ENCODE data around the gene NDUFC2. TPM values are rescaled to one million over a fixed set of nuclear protein-coding genes. Genes with fewer than 3 reads are reported as not detected.

NDUFC2 gene
- total RNA-seq, 1 donor from 2014 or later = 98.5 TPM

GRCh38 chr11:78038697-78039313 lies 40.9 kb downstream of the NDUFC2 start:
- Histone ChIP-seq H3K4me3 (ENCODE audit: low read depth, low read length) (no peak overlapping the region), H3K36me3 (ENCODE audit: control insufficient read depth, insufficient read depth, low read length) (no peaks in the 10 kb centered on the region), H3K27me3 (ENCODE audit: control insufficient read depth, insufficient read depth, low read length) (no peaks in the 10 kb centered on the region)
- no peak for DNase-seq (ENCODE audit: low read depth)
- TF ChIP-seq, protein P1, sequence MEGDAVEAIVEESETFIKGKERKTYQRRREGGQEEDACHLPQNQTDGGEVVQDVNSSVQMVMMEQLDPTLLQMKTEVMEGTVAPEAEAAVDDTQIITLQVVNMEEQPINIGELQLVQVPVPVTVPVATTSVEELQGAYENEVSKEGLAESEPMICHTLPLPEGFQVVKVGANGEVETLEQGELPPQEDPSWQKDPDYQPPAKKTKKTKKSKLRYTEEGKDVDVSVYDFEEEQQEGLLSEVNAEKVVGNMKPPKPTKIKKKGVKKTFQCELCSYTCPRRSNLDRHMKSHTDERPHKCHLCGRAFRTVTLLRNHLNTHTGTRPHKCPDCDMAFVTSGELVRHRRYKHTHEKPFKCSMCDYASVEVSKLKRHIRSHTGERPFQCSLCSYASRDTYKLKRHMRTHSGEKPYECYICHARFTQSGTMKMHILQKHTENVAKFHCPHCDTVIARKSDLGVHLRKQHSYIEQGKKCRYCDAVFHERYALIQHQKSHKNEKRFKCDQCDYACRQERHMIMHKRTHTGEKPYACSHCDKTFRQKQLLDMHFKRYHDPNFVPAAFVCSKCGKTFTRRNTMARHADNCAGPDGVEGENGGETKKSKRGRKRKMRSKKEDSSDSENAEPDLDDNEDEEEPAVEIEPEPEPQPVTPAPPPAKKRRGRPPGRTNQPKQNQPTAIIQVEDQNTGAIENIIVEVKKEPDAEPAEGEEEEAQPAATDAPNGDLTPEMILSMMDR (IDR thresholded peaks at IDR 0.05; ENCODE audit: insufficient read depth, low read length, poor library complexity, severe bottlenecking) = no peak

DNA sequence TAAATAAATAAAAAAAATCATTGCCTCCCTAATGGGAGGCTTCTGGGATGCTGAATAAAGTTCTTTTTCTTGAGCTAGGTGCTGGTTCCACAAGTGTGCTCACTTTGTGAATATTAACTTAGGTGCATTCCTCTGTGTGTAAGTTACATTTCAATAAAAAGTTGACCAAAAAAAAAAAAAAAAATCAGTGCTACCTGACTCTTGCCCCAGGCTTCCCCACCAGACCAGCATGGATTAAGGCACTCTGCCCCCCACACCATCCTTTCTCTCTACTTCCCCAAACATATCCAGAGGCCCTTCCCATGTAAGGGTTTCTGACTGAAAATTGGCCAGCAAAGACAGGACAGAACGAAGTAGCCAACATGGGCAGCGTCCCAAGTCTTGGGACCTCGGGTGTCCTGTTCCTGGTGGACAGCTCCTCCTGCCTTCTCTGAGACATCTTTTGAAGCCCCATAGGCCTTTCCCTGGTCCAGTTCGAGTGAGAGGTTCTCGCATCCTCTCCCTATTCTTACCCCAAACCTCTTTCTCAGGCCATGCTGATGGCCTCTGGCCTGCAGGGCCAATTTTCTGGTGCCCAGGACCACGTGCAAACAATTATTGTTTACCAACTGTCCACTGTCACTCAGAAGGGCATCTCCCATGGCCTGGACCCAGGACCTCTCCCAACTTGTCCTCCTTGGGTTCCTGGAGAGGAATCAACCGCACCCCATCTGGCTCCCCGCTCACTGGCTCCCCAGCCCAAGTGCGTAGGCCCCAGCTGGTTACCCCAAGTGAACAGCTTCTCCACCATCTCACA lies 41.6 kb downstream of the NDUFC2 start:
- Histone ChIP-seq H3K36me3 (ENCODE audit: control insufficient read depth, insufficient read depth, low read length) (no peaks in the 10 kb centered on the region), H3K27me3 (ENCODE audit: control insufficient read depth, insufficient read depth, low read length) (no peaks in the 10 kb centered on the region), H3K4me3 (ENCODE audit: low read depth, low read length) (no peak overlapping the region)
- TF ChIP-seq, protein P1 (IDR thresholded peaks at IDR 0.05; ENCODE audit: insufficient read depth, low read length, poor library complexity, severe bottlenecking) = no peak
- DNase-seq (ENCODE audit: low read depth) = no peak

DNA sequence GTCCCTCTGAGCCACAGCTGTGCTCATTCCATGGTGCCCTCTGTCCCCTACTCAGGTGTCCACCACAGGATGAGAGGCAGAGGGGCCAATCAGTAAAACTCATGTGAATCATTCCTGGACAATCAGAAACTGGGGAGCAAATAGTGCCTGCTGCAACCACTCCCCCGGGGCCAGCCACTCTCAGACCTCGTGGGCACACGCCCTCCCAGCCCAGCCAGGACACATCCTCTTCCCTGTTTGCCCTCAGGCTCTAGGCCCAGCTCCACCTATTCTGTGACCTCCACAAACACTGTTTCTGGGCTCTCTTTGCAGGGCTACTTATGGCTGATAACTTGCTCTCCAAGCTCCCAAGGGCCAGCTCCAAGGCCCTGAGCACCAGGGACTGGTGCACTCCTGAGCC lies 42.6 kb downstream of the NDUFC2 start:
- Histone ChIP-seq H3K27me3 (ENCODE audit: control insufficient read depth, insufficient read depth, low read length) (no peaks in the 10 kb centered on the region), H3K36me3 (ENCODE audit: control insufficient read depth, insufficient read depth, low read length) (no peaks in the 10 kb centered on the region), H3K4me3 (ENCODE audit: low read depth, low read length) (no peak overlapping the region)
- DNase-seq (ENCODE audit: low read depth) = no peak
- TF ChIP-seq, protein P1 (IDR thresholded peaks at IDR 0.05; ENCODE audit: insufficient read depth, low read length, poor library complexity, severe bottlenecking) = no peak

DNA sequence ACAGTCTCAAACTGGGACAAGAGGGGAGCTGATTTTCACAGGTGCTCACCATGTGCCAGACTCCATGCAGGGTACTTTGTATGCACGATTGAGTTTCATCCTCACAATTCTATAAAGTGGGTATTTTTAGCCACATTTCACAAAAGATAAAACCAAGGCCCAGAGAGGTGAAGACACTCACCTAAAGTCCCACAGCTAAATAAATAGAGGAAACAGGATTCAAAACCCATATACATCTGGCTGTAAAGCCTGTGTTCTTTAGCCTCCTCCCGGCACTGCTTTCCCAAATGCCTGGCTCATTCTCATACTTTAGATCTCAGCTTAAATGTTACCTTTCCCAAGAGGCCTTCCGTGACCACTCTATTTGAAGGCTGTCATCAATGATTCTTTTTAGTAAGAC lies 43.3 kb downstream of the NDUFC2 start:
- no peaks in the 10 kb centered on the region for H3K27me3 ChIP-seq (ENCODE audit: control insufficient read depth, insufficient read depth, low read length)
- TF ChIP-seq, protein P1 (IDR thresholded peaks at IDR 0.05; ENCODE audit: insufficient read depth, low read length, poor library complexity, severe bottlenecking) = no peak
- no peak for DNase-seq (ENCODE audit: low read depth)
- no peaks in the 10 kb centered on the region for H3K36me3 ChIP-seq (ENCODE audit: control insufficient read depth, insufficient read depth, low read length)
- H3K4me3 ChIP-seq (ENCODE audit: low read depth, low read length) = no peak overlapping the region

DNA sequence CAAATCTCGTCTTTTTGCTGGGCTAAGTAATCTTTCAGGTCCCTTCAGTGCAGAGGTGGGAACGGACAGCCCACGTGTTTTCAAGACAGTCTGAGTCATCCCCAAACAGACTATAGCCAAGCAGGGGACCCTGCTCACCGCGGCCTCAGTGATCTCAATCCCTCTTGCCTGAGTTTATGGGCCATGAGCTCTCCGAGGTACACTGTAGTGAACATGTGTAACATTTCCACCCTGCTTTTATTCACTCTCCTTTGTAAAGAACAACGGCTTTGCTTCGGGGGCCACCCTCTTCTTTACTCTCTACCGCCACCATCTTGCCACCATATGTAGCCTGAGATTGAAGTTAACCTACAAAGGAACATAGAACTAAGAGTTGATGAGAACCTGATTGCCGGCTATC lies 45.0 kb downstream of the NDUFC2 start:
- no peaks in the 10 kb centered on the region for H3K27me3 ChIP-seq (ENCODE audit: control insufficient read depth, insufficient read depth, low read length)
- H3K4me3 ChIP-seq (ENCODE audit: low read depth, low read length) = no peak overlapping the region
- DNase-seq (ENCODE audit: low read depth) = no peak
- TF ChIP-seq, protein P1 (IDR thresholded peaks at IDR 0.05; ENCODE audit: insufficient read depth, low read length, poor library complexity, severe bottlenecking) = no peak
- no peaks in the 10 kb centered on the region for H3K36me3 ChIP-seq (ENCODE audit: control insufficient read depth, insufficient read depth, low read length)
